IPS-NIHi7 (cell line): ENCODE data around the gene ZNG1F.
A peak's percentile ranks its signal among the peaks of the same experiment; 100 is the strongest.
"Not testable (repeated sequence)": the region's sequence is repeated elsewhere in the genome, so short reads cannot be mapped to it uniquely, and the experiment has no call there.

Experiments used
- DNase-seq: peaks from one replicate; pipeline ENCODE4 v3.0.0; 2012; ENCODE audit warnings: mixed read lengths; ENCODE audit errors: extremely low spot score

ZNG1F gene

DNA sequence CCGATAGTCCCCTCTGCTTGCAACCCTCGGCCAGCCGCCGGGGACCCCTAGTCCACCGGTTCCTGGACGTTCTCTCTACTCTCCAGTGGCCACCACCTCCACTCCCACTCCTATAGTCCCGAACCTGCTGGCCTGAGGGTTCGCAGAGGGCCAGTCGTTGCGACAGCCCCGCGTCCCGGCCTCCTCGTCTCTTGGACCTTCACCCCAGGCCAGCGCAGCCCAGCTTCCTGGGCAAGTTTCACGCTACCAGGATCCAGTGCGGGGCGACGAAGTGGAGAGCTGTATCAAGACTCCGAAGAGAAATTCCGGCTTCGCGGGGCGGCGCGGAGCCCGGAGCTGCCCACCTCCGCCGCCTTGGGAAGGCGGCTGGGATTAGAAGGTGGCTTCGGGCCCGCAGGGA, 65.7 kb downstream of the ZNG1F start:
- not testable (repeated sequence) for DNase-seq

DNA sequence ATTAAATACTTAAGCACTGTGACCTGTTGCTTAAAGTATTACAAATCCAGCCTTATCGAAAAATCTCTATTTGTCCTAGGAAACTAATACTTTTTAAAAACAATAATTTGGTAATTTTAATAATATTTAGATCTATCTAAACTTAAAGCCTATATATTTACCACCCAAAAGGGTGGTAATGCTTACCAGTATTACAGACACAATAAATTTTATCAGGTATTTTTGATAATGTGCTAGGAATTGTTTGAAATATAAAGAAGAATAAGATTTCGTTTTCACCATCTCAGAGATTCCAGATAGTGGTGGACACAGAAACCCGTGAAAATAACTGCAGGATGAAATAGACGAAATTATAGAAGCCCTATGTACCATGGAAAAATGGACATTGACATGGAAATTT, 68.4 kb downstream of the ZNG1F start:
- not testable (repeated sequence) for DNase-seq

GRCh38 chr9:41119719-41120118, 69.4 kb downstream of the ZNG1F start:
- DNase-seq: not testable (repeated sequence)

- not testable (repeated sequence) for DNase-seq
Observed at GRCh38 chr9:41119311-41119710, 69.8 kb downstream of the ZNG1F start.

- not testable (repeated sequence) for DNase-seq
Observed at GRCh38 chr9:41113348-41113747, 75.8 kb downstream of the ZNG1F start.

GRCh38 chr9:41111414-41111813, 77.7 kb downstream of the ZNG1F start:
- DNase-seq: not testable (repeated sequence)

GRCh38 chr9:41110913-41111312, 78.2 kb downstream of the ZNG1F start:
- not testable (repeated sequence) for DNase-seq

DNA sequence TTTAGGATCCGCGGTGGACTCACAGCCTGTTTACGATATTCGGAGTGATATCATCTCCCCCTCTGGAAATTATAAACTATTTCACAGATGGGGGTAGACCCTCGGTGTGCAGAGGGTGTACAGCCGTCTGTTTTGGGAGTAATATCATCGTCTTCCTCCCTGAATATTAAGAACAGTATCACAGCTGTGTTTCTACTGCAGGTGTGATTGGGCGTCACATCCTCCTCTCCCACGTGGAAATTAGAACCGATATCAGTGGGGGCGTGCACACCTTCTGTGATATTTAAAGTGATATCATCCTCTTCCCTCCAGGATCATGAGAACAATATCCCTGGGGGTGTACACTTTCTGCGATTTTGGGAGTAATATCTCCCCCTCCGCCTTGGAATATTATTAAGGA, 79.9 kb downstream of the ZNG1F start:
- DNase-seq: not testable (repeated sequence)

GRCh38 chr9:41108816-41109215, 80.3 kb downstream of the ZNG1F start:
- not testable (repeated sequence) for DNase-seq

- DNase-seq: not testable (repeated sequence)
Observed at GRCh38 chr9:41106472-41107116, 82.5 kb downstream of the ZNG1F start.

- not testable (repeated sequence) for DNase-seq
Observed at GRCh38 chr9:41105557-41106253, 83.4 kb downstream of the ZNG1F start.

GRCh38 chr9:41104542-41104941, 84.6 kb downstream of the ZNG1F start:
- not testable (repeated sequence) for DNase-seq

DNA sequence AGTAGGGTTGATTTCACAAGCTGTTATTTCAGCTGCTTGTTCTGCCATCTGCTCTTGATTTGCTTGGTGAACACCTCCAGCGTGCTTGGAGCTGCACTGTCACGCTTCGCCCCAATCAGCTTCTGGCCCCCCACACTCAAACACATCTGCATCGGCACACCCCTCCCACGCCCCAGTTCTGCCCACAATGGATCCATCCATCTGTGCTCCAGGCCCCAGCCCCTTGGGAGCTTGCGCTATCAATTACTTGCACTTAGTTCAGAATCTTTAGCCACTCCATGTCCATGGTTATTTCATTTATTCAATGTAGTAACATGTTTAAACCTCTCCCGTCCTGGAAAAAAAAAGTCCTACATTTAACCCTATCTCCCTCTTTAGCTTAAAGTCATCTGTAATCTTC, 88.6 kb downstream of the ZNG1F start:
- DNase-seq: not testable (repeated sequence)

DNA sequence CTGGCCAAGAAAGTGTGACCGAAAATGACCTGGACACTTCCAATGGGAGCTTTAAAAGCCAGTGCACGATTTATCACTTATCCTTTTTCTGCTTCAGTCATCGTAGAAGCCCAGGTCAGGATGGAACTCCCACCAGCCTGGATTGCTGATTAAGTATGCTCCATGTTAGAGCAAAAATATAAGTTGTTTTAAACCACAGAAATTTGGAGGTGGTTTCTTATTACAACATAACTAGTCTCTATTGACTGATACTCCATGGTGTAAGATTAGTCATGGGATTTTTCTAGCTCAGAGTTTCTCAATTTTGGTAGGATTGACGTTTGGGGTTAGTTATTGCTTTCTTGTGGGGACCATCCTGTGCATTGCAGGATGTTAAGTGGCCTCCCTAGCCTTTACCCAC, 90.4 kb downstream of the ZNG1F start:
- DNase-seq: not testable (repeated sequence)

DNA sequence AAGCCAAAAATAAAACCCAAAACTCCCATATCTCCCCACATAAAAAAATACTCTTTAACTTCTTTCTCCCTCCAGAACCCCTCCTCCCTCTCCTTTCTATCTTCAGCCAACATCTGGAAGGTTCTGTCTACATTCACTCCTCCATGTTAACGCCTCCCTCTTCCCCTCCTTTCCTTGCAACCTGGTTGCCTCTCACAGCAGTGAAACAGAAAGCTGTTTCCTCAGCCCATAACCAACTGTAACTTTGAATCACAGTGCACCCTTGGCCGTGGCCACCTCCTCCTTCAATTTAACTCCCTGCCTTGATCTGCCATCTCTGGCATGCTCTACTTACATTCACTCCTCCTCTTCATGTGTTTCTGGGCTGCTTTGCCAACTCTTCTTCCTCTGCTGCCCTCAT, 94.1 kb downstream of the ZNG1F start:
- not testable (repeated sequence) for DNase-seq

- DNase-seq: not testable (repeated sequence)
Observed at GRCh38 chr9:41094010-41094773, 94.9 kb downstream of the ZNG1F start.

GRCh38 chr9:41090922-41091321, 98.2 kb downstream of the ZNG1F start:
- DNase-seq: not testable (repeated sequence)

GRCh38 chr9:41090386-41090785, 98.7 kb downstream of the ZNG1F start:
- DNase-seq: not testable (repeated sequence)

DNA sequence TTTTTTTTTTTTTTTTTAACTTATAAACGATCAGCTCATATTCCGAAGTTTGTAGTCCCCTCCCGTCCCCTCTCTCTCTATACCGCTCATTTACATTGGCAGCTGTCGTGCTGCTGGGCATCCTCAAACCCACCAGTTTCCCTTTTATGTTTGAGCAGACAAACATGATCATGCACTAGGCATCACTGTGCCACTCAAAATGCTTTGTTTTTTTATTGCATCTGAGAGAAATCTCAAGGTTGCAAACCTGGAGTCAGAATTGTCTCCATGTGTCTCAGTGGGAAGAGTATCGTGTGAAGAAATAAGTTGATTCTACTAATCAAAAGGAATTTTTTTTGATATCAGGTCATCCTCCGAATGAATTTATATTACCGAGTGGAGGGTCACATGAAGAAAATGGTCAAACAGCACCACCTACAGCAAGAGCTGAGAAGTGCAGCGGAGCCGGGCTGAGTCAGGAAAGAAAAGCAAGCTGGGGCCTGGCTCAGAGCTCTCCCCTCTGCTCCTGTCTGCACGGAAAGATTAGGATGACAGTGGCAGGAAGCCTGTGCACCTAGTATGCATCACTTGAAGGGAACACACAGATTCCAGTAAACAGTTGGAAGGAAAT, 100.6 kb downstream of the ZNG1F start:
- not testable (repeated sequence) for DNase-seq

GRCh38 chr9:41087929-41088328, 101.2 kb downstream of the ZNG1F start:
- DNase-seq: not testable (repeated sequence)

- peak; percentile 0 for DNase-seq
Observed at GRCh38 chr9:41087157-41087780, 101.8 kb downstream of the ZNG1F start.
